ENCODE results near the gene NLGN1.

NLGN1 gene

DNA sequence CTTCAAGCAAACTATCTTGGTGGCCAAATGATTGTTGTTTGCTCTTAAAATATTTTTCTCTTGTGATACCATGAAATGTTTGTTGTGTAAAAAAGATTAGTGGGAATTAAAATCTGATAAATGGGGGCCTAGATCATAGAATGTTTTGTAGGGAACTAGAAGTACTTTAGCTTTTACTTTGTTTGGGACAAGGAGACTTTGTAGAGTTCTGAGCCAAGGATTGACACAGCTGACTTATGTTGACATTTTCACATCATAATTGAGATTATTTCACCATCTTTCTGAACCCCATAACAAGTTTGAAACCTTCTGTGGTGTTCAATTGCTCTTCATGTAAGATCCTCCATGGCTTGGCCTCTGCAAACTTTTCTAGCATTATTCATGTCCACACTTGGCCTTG lies 235.4 kb downstream of the NLGN1 start:
- no peak for DNase-seq (ENCODE audit: low read depth in 1 of 2, low spot score in 1 of 2)

GRCh38 chr3:173635826-173636225 lies 238.3 kb downstream of the NLGN1 start:
- no peak for DNase-seq (ENCODE audit: low read depth in 1 of 2, low spot score in 1 of 2)

- no peak for DNase-seq (ENCODE audit: low read depth in 1 of 2, low spot score in 1 of 2)
Observed at GRCh38 chr3:173639098-173639497, 241.6 kb downstream of the NLGN1 start.

DNA sequence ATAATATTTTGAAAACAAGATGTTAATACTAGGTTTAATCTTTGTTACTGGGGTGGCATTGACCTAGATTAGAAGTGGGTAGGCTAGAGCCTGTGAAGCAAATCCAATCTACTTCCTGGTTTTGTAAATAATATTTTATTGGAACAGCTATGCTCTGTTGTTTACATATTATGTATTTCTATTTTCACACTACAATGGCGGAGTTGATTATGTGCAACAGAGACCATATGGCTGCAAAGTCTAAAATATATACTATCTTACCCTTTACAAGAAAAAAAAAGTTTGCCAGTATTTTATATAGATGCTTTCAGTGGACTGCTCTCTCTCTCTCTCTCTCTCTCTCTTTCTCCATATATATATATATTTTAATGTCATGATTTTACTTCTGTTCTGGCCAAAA lies 244.2 kb downstream of the NLGN1 start:
- DNase-seq (ENCODE audit: low read depth in 1 of 2, low spot score in 1 of 2): no peak

DNA sequence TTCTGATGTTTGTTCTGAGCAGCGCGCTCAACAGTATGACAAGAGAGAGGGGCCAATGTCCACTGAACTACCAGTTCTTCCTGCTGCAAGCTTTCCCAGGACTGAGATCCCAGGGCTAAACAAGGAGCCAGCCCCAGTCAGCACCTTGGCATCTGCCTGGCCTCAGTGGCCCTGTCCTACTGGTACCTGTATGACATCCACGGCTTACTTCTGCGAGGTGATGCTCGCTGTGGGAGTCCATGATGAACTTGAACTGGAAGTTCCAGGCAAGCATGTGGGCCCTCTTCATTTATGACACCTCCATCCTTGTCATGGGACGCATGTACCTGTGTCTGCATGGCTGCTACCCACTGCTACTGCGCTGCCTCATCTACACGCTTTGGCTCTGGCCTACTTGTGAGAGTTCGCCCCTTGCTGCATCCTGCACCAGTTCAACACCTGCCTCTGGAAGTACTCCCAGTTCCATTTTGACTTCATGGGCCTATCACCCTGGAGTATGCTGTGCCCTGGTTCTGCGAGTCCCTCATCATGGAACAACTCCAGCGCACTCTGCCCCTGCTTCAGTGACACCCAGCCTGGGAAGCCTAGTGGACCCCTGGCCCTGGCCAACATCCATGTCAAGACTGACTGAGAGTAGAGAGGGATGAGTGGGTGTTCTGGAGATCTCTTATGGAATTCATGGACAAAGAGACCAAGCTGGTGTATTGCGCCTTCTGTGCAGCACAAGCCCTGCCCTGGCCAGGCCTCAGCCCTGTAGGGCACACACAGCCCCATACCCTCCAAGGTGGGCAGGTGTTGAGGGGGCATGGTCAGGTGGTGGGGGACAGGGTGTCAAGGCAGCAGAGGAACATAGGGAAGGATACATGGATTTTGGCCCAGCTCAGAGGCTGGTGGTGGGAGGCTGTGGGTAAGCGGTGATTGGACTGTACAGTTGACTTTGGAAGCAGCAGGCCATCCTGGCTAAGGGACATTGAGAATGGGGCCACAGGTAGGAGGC lies 246.8 kb downstream of the NLGN1 start:
- DNase-seq (ENCODE audit: low read depth in 1 of 2, low spot score in 1 of 2): no peak

DNA sequence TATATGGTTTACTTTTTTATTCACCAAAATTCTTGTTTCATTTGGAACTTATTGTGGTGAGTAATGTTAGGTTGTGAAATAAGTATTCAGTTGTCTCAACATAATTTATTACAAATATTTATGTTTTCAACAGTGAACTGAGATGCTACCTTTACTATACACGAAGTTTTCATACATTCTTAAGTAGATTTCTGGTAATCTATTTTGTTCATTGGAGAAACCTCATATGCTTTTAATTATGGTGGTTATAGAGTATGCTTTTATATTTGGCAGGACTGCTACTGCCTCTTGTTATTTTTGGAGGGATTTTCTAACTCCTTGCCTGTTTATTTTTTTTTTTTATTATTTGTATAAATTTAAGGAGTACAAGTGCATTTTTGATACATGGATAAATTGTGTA lies 253.1 kb downstream of the NLGN1 start:
- no peak for DNase-seq (ENCODE audit: low read depth in 1 of 2, low spot score in 1 of 2)

GRCh38 chr3:173652093-173652492 lies 254.5 kb downstream of the NLGN1 start:
- no peak for DNase-seq (ENCODE audit: low read depth in 1 of 2, low spot score in 1 of 2)

- no peak for DNase-seq (ENCODE audit: low read depth in 1 of 2, low spot score in 1 of 2)
Observed at GRCh38 chr3:173653781-173654180, 256.2 kb downstream of the NLGN1 start.

DNA sequence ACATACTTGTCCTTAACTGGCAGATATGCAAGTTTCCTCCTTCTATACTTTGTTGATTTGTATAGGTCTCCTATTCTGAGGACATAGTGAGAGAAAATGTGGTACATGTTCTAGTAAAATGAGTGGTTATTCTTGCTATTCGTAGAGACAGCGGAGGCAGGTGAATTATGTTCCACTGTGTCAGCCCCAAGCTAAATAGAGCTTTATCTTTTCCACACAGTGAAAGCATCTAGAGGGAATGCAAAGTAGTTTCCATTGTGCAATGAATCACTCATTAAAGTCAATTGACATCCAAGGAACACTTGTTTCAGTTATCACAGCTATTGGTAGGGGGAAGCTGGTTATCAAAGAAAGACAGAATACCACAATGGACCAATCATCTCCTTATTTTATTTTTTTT lies 262.4 kb downstream of the NLGN1 start:
- no peak for DNase-seq (ENCODE audit: low read depth in 1 of 2, low spot score in 1 of 2)

DNA sequence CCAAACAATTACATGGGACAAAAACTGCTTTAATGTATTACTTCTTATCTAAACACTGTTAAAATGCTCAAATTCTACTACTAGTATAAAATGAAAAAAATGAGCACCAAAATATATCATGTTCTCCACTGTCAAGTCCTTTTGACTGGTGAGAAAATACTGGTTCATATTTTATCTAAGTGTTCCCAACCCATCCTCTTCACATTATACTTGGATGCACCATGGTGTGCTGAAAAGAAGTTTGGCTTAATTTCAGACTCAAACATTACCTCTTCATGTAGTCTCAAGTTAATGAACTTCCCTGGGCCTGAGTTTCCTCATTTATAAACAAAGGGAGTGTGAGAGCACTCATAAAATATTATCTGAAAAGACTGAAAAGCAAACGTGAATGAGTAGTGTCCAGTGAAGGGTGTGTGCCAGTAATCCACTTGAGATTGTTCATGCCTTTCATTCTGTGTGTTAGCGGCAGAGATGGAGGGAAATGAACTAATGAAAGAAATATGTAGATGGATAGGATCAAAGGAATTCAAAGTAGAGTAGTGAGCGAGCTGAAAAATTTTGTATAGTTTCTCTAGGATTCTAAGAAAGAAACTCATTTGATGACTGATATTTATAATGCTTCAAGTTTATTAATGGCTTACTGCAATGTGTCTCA lies 263.2 kb downstream of the NLGN1 start:
- no peak for DNase-seq (ENCODE audit: low read depth in 1 of 2, low spot score in 1 of 2)

- no peak for DNase-seq (ENCODE audit: low read depth in 1 of 2, low spot score in 1 of 2)
Observed at GRCh38 chr3:173663696-173664111, 266.2 kb downstream of the NLGN1 start.

DNA sequence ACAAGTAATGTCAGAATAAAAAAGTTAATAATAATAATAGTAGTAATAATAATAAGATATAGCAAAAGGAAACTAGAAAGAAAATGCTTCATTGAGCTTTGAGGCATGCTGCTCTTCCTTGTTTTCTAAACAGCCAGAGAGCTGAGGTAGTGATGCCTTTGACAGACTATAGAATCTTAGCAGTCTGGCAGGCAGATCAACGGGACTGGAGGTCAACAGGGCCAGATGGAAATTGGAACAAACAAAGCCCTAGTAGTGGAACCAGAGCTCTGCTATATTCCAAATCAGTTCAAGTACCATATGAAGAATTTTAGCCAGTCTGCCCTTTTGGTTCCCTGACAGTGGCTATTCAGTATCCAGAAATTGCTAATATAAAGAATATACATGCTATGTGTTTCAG lies 278.6 kb downstream of the NLGN1 start:
- no peak for DNase-seq (ENCODE audit: low read depth in 1 of 2, low spot score in 1 of 2)

- no peak for DNase-seq (ENCODE audit: low read depth in 1 of 2, low spot score in 1 of 2)
Observed at GRCh38 chr3:173681188-173681678, 283.7 kb downstream of the NLGN1 start.

- DNase-seq (ENCODE audit: low read depth in 1 of 2, low spot score in 1 of 2): no peak
Observed at GRCh38 chr3:173685456-173685855, 287.9 kb downstream of the NLGN1 start.

DNA sequence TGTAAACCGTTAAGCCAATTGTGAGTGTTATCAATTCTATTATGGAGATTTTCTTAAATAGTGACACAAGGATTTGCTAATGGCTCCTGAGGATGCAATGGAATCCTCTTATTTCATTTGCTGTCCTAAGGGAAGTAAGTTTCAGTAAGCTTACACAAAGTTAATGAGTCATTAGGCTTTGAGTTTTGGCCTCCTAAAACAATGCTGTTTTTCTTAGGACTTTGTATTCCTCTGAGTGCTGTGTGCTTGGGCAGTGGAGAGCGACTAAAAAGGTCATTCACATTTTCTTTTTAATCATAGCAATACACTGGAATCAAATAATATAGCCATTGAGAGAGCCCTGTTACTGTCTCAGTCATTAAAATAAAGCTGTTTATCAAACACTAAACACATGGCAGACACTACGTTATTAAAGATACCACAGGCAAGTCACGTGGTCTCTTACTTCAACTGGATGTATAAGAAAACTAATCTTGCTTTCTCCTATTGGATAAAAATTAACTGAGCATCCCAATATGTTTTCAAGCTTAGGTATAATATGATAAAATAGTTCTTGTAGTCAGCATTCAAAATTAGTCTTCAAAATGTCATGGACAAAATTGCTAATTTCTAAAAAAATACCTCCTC lies 290.8 kb downstream of the NLGN1 start:
- DNase-seq (ENCODE audit: low read depth in 1 of 2, low spot score in 1 of 2): no peak

- DNase-seq (ENCODE audit: low read depth in 1 of 2, low spot score in 1 of 2): no peak
Observed at GRCh38 chr3:173690542-173691180, 293.1 kb downstream of the NLGN1 start.

- no peak for DNase-seq (ENCODE audit: low read depth in 1 of 2, low spot score in 1 of 2)
Observed at GRCh38 chr3:173699353-173699752, 301.8 kb downstream of the NLGN1 start.

GRCh38 chr3:173700336-173700735 lies 302.8 kb downstream of the NLGN1 start:
- no peak for DNase-seq (ENCODE audit: low read depth in 1 of 2, low spot score in 1 of 2)

DNA sequence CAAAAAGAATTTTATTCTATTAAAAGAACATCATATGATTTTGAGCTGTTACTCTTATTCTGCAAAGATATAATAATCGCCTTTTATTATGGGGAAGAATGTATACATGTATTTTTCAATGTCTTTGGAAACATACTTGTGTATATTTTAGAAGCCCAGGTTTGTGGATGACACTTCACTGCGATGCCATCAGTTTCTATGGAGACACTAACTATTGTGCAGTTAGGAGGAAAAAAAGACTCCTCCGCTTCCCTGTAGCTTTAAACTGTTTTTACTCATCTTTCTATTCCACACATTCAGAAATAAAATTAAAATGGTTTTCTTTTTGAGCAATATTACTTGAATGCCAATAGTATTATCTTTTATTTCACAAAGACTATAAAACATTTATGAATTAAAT lies 305.0 kb downstream of the NLGN1 start:
- DNase-seq (ENCODE audit: low read depth in 1 of 2, low spot score in 1 of 2): no peak

DNA sequence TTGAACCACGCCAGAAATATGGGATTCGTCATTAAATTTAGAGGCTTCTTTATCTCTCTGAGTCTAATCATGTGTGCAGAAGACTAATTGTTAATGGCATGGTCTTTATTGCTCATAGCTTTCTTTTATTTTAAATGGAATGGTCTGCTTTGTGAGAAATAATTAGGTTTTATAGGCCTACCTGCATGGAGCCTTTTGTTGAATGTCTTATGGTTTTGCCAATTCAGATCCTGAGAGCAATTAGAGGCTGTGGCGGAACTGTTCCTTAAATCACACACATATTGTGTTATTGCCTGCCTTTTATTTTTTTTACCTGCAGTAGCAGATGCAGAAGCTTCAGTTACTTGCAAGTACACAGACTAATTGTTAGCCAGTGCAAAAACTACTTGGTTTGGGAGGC lies 306.2 kb downstream of the NLGN1 start:
- no peak for DNase-seq (ENCODE audit: low read depth in 1 of 2, low spot score in 1 of 2)

GRCh38 chr3:173706630-173707029 lies 309.1 kb downstream of the NLGN1 start:
- DNase-seq (ENCODE audit: low read depth in 1 of 2, low spot score in 1 of 2): no peak

All from activated CD4-positive, alpha-beta T cell treated with anti-CD3 and anti-CD28 coated beads, Interleukin-2, amount 50 U/mL, for 24 hours (primary cell).